Kidney tubule cell (primary cell): ENCODE results near the gene DNAH12.

Experiments
- DNase-seq: peaks from one replicate; pipeline ENCODE4 v3.0.0-alpha.2; 2018; ENCODE audit warnings: low spot score

DNAH12 gene

GRCh38 chr3:57544181-57545125 lies at the start of gene DNAH12:
DNAH12 (minus strand) TSS chr3:57544344; CDS start chr3:57542870, 1,474 bp downstream.
- peak; percentile 71 for DNase-seq

GRCh38 chr3:57592306-57592705 lies 48.2 kb upstream of the DNAH12 start:
- no peak for DNase-seq

GRCh38 chr3:57587905-57588304 lies 43.8 kb upstream of the DNAH12 start:
- DNase-seq = no peak

- no peak for DNase-seq
Observed at GRCh38 chr3:57586778-57587177, 42.6 kb upstream of the DNAH12 start.

- no peak for DNase-seq
Observed at GRCh38 chr3:57583544-57583943, 39.4 kb upstream of the DNAH12 start.

- DNase-seq = peak; percentile 32
Observed at GRCh38 chr3:57582474-57583168, 38.5 kb upstream of the DNAH12 start.

- DNase-seq = no peak
Observed at GRCh38 chr3:57577801-57578200, 33.7 kb upstream of the DNAH12 start.

- DNase-seq = no peak
Observed at GRCh38 chr3:57575966-57576626, 32.0 kb upstream of the DNAH12 start.

- no peak for DNase-seq
Observed at GRCh38 chr3:57572096-57572495, 28.0 kb upstream of the DNAH12 start.

GRCh38 chr3:57570878-57571277 lies 26.7 kb upstream of the DNAH12 start:
- DNase-seq = no peak

GRCh38 chr3:57569859-57570450 lies 25.8 kb upstream of the DNAH12 start:
- DNase-seq = no peak

GRCh38 chr3:57559526-57559925 lies 15.4 kb upstream of the DNAH12 start:
- peak; percentile 12 for DNase-seq

GRCh38 chr3:57557085-57557537 lies 13.0 kb upstream of the DNAH12 start:
- DNase-seq = peak; percentile 53

GRCh38 chr3:57556459-57557084 lies 12.4 kb upstream of the DNAH12 start:
- DNase-seq = peak; percentile 48

GRCh38 chr3:57555738-57556458 lies 11.8 kb upstream of the DNAH12 start, which contains the start of gene PDE12:
PDE12 (plus strand) TSS chr3:57556274; CDS start chr3:57556380, 106 bp downstream.
- peak; percentile 95 for DNase-seq

- DNase-seq = no peak
Observed at GRCh38 chr3:57555306-57555705, 11.2 kb upstream of the DNAH12 start.

- no peak for DNase-seq
Observed at GRCh38 chr3:57546616-57547015, 2.5 kb upstream of the DNAH12 start.

GRCh38 chr3:57545636-57546268 lies 1.6 kb upstream of the DNAH12 start:
- no peak for DNase-seq

- no peak for DNase-seq
Observed at GRCh38 chr3:57538465-57538864, 5.7 kb downstream of the DNAH12 start.

GRCh38 chr3:57530071-57530608 lies 14.0 kb downstream of the DNAH12 start:
- peak; percentile 41 for DNase-seq
